Measurements from ENCODE around the gene TAF4.

TAF4 gene

GRCh38 chr20:61940976-61941720 is 124.5 kb downstream of the TAF4 start:
- no peak for DNase-seq

GRCh38 chr20:61940491-61940890 is 125.2 kb downstream of the TAF4 start:
- DNase-seq: no peak

- no peak for DNase-seq
Observed at GRCh38 chr20:61939691-61940360, 125.9 kb downstream of the TAF4 start.

- DNase-seq: no peak
Observed at GRCh38 chr20:61938839-61939690, 126.6 kb downstream of the TAF4 start.

GRCh38 chr20:61937963-61938838 is 127.5 kb downstream of the TAF4 start:
- DNase-seq: no peak

GRCh38 chr20:61937146-61937962 is 128.3 kb downstream of the TAF4 start:
- DNase-seq: no peak

GRCh38 chr20:61936701-61937131 is 129.0 kb downstream of the TAF4 start:
- no peak for DNase-seq

- DNase-seq: no peak
Observed at GRCh38 chr20:61935926-61936700, 129.6 kb downstream of the TAF4 start.

- DNase-seq: no peak
Observed at GRCh38 chr20:61934716-61935530, 130.8 kb downstream of the TAF4 start.

- no peak for DNase-seq
Observed at GRCh38 chr20:61933951-61934715, 131.5 kb downstream of the TAF4 start.

GRCh38 chr20:61933481-61933950 is 132.2 kb downstream of the TAF4 start:
- no peak for DNase-seq

- no peak for DNase-seq
Observed at GRCh38 chr20:61932711-61933480, 132.8 kb downstream of the TAF4 start.

- no peak for DNase-seq
Observed at GRCh38 chr20:61932199-61932592, 133.5 kb downstream of the TAF4 start.

GRCh38 chr20:61931476-61932198 is 134.0 kb downstream of the TAF4 start:
- DNase-seq: no peak

GRCh38 chr20:61930776-61931475 is 134.8 kb downstream of the TAF4 start:
- no peak for DNase-seq

GRCh38 chr20:61929971-61930666 is 135.6 kb downstream of the TAF4 start:
- no peak for DNase-seq

Measured in HCEC 1CT (cell line).